Loucy (cell line): Measurements from ENCODE around the gene DLL4.
"Not testable (repeated sequence)": the region's sequence is repeated elsewhere in the genome, so short reads cannot be mapped to it uniquely, and the experiment has no call there.

Experiments used
- H2AFZ ChIP-seq: fragments of 200-600 bp; sonication (generic); 2 replicates; pipeline ENCODE4 v1.6.0; 2016; ENCODE audit warnings: antibody characterized with exemption, mild to moderate bottlenecking, low read length, moderate library complexity
- H3F3A ChIP-seq: fragments of 200-600 bp; 2 replicates; pipeline ENCODE4 v1.6.0; 2016; ENCODE audit warnings: antibody characterized with exemption, low read depth, mild to moderate bottlenecking
- H3K27me3 ChIP-seq: fragments of 200-600 bp; sonication (generic); 2 replicates; pipeline ENCODE4 v1.6.1; 2014; ENCODE audit warnings: low read length, mild to moderate bottlenecking; ENCODE audit not compliant: insufficient read depth, poor library complexity, severe bottlenecking
- H3K36me3 ChIP-seq: fragments of 200-600 bp; sonication (generic); 2 replicates; pipeline ENCODE4 v1.6.1; 2016; ENCODE audit warnings: low read length; ENCODE audit not compliant: insufficient read depth
- H3K4me1 ChIP-seq: fragments of 200-600 bp; sonication (generic); 2 replicates; pipeline ENCODE4 v1.5.1; 2014; ENCODE audit warnings: low read length, mild to moderate bottlenecking; ENCODE audit not compliant: insufficient read depth, poor library complexity, severe bottlenecking
- H3K4me2 ChIP-seq: fragments of 200-600 bp; sonication (generic); 2 replicates; pipeline ENCODE4 v1.6.0; 2014; ENCODE audit warnings: antibody characterized with exemption, low read length, low read depth, mild to moderate bottlenecking; ENCODE audit not compliant: poor library complexity, severe bottlenecking
- H3K4me3 ChIP-seq: fragments of 200-600 bp; sonication (generic); 2 replicates; pipeline ENCODE4 v1.5.1; 2014; ENCODE audit warnings: low read length, mild to moderate bottlenecking, mixed read lengths; ENCODE audit not compliant: poor library complexity, severe bottlenecking
- H3K79me2 ChIP-seq: fragments of 200-600 bp; sonication (generic); 2 replicates; pipeline ENCODE4 v1.6.1; 2014; ENCODE audit warnings: low read length; ENCODE audit not compliant: insufficient read depth
- H3K9ac ChIP-seq: fragments of 200-600 bp; sonication (generic); 2 replicates; pipeline ENCODE4 v1.6.0; 2014; ENCODE audit warnings: mild to moderate bottlenecking, low read depth, low read length, moderate library complexity; ENCODE audit not compliant: poor library complexity, severe bottlenecking
- H3K9me2 ChIP-seq: fragments of 200-600 bp; sonication (generic); replicated peaks from 2 replicates; pipeline ENCODE4 v1.6.1; 2016; ENCODE audit warnings: low read depth, low read length, mixed read lengths
- H3K9me3 ChIP-seq: fragments of 200-600 bp; sonication (generic); 2 replicates; pipeline ENCODE4 v1.6.1; 2014; ENCODE audit warnings: mild to moderate bottlenecking, antibody characterized with exemption, low read length, low read depth; ENCODE audit not compliant: insufficient read depth
- H4K20me1 ChIP-seq: fragments of 200-600 bp; sonication (generic); 2 replicates; pipeline ENCODE4 v1.6.0; 2014; ENCODE audit warnings: antibody characterized with exemption, low read length, mild to moderate bottlenecking; ENCODE audit not compliant: insufficient read depth, poor library complexity, severe bottlenecking
- EZH2phosphoT487 ChIP-seq: fragments of 200-600 bp; IDR thresholded peaks from 2 replicates; pipeline ENCODE4 v1.6.1; 2018; ENCODE audit warnings: antibody characterized with exemption, mild to moderate bottlenecking, moderate library complexity, borderline replicate concordance
- TF ChIP-seq, protein P1 (sequence below): fragments of 200-600 bp; sonication (generic); conservative IDR thresholded peaks from 2 replicates; pipeline ENCODE4 v1.5.1; 2014; ENCODE audit warnings: mild to moderate bottlenecking, antibody characterized with exemption, low read length

DLL4 gene

DNA sequence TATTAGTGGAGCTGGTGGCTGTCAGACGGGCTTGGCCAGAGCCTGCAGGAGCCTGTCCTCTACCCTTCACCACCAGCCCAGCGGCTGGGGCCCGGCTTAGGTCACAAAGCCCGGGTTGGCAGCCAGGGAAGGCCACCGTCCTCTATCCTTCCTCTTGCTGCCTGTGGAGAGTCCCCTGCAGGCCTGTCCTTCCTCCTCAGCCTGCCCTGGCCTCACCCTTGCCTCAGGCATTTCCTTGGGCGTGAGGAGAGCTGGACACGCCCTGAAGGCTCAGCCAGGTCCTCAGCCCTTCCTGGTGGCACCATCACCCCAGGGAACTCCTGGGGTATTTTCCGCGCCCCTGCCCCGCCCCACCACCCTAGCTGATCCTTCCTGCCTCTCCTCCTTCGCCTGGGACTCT is 31.8 kb downstream of the DLL4 start:
- Histone ChIP-seq H2AFZ (no peak overlapping the region), H3F3A (no peaks in the 10 kb centered on the region)

DNA sequence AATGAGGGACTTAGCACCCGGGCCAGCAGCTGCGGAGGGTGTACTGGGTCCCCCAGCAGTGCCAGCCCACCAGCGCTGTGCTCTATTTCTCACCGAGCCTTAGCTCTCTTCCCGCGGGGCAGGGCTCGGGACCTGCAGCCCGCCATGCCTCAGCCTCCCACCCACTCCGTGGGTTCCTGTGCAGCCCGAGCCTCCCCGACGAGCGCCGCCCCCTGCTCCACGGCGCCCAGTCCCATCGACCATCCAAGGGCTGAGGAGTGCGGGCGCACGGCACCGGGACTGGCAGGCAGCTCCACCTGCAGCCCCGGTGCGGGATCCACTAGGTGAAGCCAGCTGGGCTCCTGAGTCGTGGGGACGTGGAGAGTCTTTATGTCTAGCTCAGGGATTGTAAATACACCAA is 32.6 kb downstream of the DLL4 start:
- not testable (repeated sequence) for H3K9ac ChIP-seq, H3K4me3 ChIP-seq, H3K4me2 ChIP-seq, H3K27me3 ChIP-seq, H4K20me1 ChIP-seq, H3K9me2 ChIP-seq, H2AFZ ChIP-seq, H3K4me1 ChIP-seq, H3F3A ChIP-seq, H3K79me2 ChIP-seq, H3K9me3 ChIP-seq, H3K36me3 ChIP-seq

More for the DNA sequence above, 31.8 kb downstream of the DLL4 start:
- no peak overlapping the region for H3K4me3 ChIP-seq
- H3K9ac ChIP-seq = no peak overlapping the region
- no peaks in the 10 kb centered on the region for H3K27me3 ChIP-seq
- no peaks in the 10 kb centered on the region for H3K9me2 ChIP-seq
- no peaks in the 10 kb centered on the region for H3K79me2 ChIP-seq
- H3K9me3 ChIP-seq = no peaks in the 10 kb centered on the region
- H3K36me3 ChIP-seq = no peaks in the 10 kb centered on the region
- H4K20me1 ChIP-seq = no peaks in the 10 kb centered on the region
- H3K4me1 ChIP-seq = no peaks in the 10 kb centered on the region
- TF ChIP-seq EZH2phosphoT487 = no peak
- TF ChIP-seq, protein P1, sequence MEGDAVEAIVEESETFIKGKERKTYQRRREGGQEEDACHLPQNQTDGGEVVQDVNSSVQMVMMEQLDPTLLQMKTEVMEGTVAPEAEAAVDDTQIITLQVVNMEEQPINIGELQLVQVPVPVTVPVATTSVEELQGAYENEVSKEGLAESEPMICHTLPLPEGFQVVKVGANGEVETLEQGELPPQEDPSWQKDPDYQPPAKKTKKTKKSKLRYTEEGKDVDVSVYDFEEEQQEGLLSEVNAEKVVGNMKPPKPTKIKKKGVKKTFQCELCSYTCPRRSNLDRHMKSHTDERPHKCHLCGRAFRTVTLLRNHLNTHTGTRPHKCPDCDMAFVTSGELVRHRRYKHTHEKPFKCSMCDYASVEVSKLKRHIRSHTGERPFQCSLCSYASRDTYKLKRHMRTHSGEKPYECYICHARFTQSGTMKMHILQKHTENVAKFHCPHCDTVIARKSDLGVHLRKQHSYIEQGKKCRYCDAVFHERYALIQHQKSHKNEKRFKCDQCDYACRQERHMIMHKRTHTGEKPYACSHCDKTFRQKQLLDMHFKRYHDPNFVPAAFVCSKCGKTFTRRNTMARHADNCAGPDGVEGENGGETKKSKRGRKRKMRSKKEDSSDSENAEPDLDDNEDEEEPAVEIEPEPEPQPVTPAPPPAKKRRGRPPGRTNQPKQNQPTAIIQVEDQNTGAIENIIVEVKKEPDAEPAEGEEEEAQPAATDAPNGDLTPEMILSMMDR = no peak
- H3K4me2 ChIP-seq = no peak overlapping the region

DNA sequence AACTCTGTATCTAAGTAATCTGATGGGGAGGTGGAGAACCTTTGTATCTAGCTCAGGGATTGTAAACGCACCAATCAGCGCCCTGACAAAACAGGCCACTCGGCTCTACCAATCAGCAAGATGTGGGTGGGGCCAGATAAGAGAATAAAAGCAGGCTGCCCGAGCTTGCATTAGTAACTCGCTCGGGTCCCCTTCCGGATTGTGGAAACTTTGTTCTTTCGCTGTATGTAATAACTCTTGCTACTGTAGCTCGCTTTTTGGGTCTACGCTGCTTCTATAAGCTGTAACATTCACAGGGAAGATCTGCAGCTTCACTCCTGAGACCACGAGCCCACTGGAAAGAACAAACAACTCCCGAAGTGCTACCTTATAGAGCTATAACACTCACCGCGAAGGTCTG is 33.2 kb downstream of the DLL4 start:
- not testable (repeated sequence) for H3F3A ChIP-seq, H3K27me3 ChIP-seq

DNA sequence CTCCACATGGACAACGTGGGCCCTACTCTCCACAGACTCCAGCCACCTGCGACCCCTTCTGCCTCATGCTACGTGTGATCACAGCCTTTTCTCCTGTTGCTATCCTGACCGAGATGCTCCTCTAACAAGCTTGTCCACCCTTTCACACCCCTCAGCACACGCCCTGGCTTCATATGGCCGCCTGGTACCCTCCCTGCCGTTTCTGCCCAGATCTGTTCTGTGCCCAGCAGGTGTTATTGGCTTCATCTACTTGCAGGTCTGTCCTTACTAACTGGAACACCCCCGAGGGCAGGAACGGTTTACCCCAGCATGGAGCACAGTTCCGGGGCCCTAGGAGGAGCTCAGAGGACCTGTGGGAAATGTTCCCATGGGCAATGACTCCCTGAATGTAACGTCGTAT is 34.1 kb downstream of the DLL4 start:
- Histone ChIP-seq H3K79me2 (no peaks in the 10 kb centered on the region), H3K9ac (no peak overlapping the region), H3K4me1 (no peaks in the 10 kb centered on the region), H2AFZ (no peak overlapping the region), H3K4me2 (no peak overlapping the region), H3K9me2 (no peaks in the 10 kb centered on the region), H3K27me3 (no peaks in the 10 kb centered on the region), H3K9me3 (no peaks in the 10 kb centered on the region), H4K20me1 (no peaks in the 10 kb centered on the region), H3K4me3 (no peak overlapping the region), H3K36me3 (no peaks in the 10 kb centered on the region), H3F3A (no peaks in the 10 kb centered on the region)
- TF ChIP-seq, protein P1 = no peak
- TF ChIP-seq EZH2phosphoT487 = no peak

More for the DNA sequence above, 33.2 kb downstream of the DLL4 start:
- H3K36me3 ChIP-seq, H3K9me3 ChIP-seq, H3K4me1 ChIP-seq, H3K9me2 ChIP-seq, H3K4me3 ChIP-seq, H3K4me2 ChIP-seq, H2AFZ ChIP-seq, H3K9ac ChIP-seq, H3K79me2 ChIP-seq, H4K20me1 ChIP-seq: not testable (repeated sequence)
